SK-N-SH treated with all-trans-retinoic acid at 6 μM for 48 hours (cell line): Measurements from ENCODE around the gene NOP14.

Experiments
- ATAC-seq: fragments of 200-7000 bp; cut with Tn5 transposase; 3 replicates; pipeline ENCODE4 v1.9.1; 2020; ENCODE audit warnings: mild to moderate bottlenecking, moderate library complexity
- ARNTL ChIP-seq: fragments of 450-650 bp; formaldehyde crosslinking; IDR thresholded peaks from 2 replicates; pipeline ENCODE4 v1.5.0; 2020; ENCODE audit warnings: low read depth, mild to moderate bottlenecking, moderate library complexity, borderline replicate concordance
- BACH2 ChIP-seq: fragments of 250-450 bp; sonication (Bioruptor Pico); IDR thresholded peaks from 2 replicates; pipeline ENCODE4 v1.9.0; 2021; ENCODE audit warnings: mild to moderate bottlenecking, borderline replicate concordance
- CREB5 ChIP-seq: fragments of 250-450 bp; sonication (Bioruptor Pico); IDR thresholded peaks from 2 replicates; pipeline ENCODE4 v1.5.1; 2020; ENCODE audit warnings: low read depth, mild to moderate bottlenecking, moderate library complexity
- CSDC2 ChIP-seq: fragments of 250-450 bp; sonication (Bioruptor Pico); IDR thresholded peaks from 2 replicates; pipeline ENCODE4 v1.5.0; 2020; ENCODE audit warnings: mild to moderate bottlenecking, moderate library complexity
- CSRNP3 ChIP-seq: fragments of 250-450 bp; sonication (Bioruptor Pico); IDR thresholded peaks from 2 replicates; pipeline ENCODE4 v1.5.1; 2021; ENCODE audit warnings: mild to moderate bottlenecking, moderate library complexity
- ESRRG ChIP-seq: fragments of 250-450 bp; sonication (Bioruptor Pico); IDR thresholded peaks from 2 replicates; pipeline ENCODE4 v1.6.1; 2021; ENCODE audit warnings: mild to moderate bottlenecking
- GLIS3 ChIP-seq: fragments of 250-450 bp; sonication (Bioruptor Pico); IDR thresholded peaks from 2 replicates; pipeline ENCODE4 v1.5.0; 2020; ENCODE audit warnings: mild to moderate bottlenecking, moderate library complexity
- ISL1 ChIP-seq: fragments of 250-450 bp; sonication (Bioruptor Pico); IDR thresholded peaks from 2 replicates; pipeline ENCODE4 v2.1.2; 2022; ENCODE audit warnings: mild to moderate bottlenecking, moderate library complexity
- OSR1 ChIP-seq: fragments of 250-450 bp; sonication (Bioruptor Pico); IDR thresholded peaks from 2 replicates; pipeline ENCODE4 v1.8.0; 2022; ENCODE audit warnings: moderate library complexity, mild to moderate bottlenecking, inconsistent platforms
- PPARA ChIP-seq: fragments of 250-450 bp; sonication (Bioruptor Pico); IDR thresholded peaks from 2 replicates; pipeline ENCODE4 v1.5.0; 2020; ENCODE audit warnings: mild to moderate bottlenecking, borderline replicate concordance
- RARB ChIP-seq: fragments of 250-450 bp; sonication (Bioruptor Pico); IDR thresholded peaks from 2 replicates; pipeline ENCODE4 v1.8.0; 2021; ENCODE audit warnings: mild to moderate bottlenecking, moderate library complexity
- SNAI2 ChIP-seq: fragments of 250-450 bp; sonication (Bioruptor Pico); IDR thresholded peaks from 2 replicates; pipeline ENCODE4 v1.5.0; 2020; ENCODE audit warnings: mild to moderate bottlenecking, moderate library complexity
- TCF4 ChIP-seq: fragments of 250-450 bp; sonication (Bioruptor Pico); IDR thresholded peaks from 2 replicates; pipeline ENCODE4 v1.8.0; 2021; ENCODE audit warnings: mild to moderate bottlenecking, moderate library complexity, borderline replicate concordance
- ZC3H10 ChIP-seq: fragments of 250-450 bp; sonication (Bioruptor Pico); IDR thresholded peaks from 2 replicates; pipeline ENCODE4 v1.5.1; 2021; ENCODE audit warnings: mild to moderate bottlenecking, moderate library complexity
- ZFP3 ChIP-seq: fragments of 250-450 bp; sonication (Bioruptor Pico); IDR thresholded peaks from 2 replicates; pipeline ENCODE4 v1.5.0; 2020; ENCODE audit warnings: mild to moderate bottlenecking, moderate library complexity
- ZFP30 ChIP-seq: fragments of 450-650 bp; formaldehyde crosslinking; IDR thresholded peaks from 2 replicates; pipeline ENCODE4 v1.5.0; 2022; ENCODE audit warnings: mild to moderate bottlenecking, moderate library complexity
- ZNF565 ChIP-seq: fragments of 450-650 bp; formaldehyde crosslinking; conservative IDR thresholded peaks from 2 replicates; pipeline ENCODE4 v1.5.0; 2020; ENCODE audit warnings: low read depth, mild to moderate bottlenecking, moderate library complexity
- ZNF70 ChIP-seq: fragments of 450-650 bp; formaldehyde crosslinking; IDR thresholded peaks from 2 replicates; pipeline ENCODE4 v1.5.0; 2020; ENCODE audit warnings: mild to moderate bottlenecking, moderate library complexity
- ZNF8 ChIP-seq: fragments of 450-650 bp; formaldehyde crosslinking; IDR thresholded peaks from 2 replicates; pipeline ENCODE4 v1.5.0; 2020; ENCODE audit warnings: mild to moderate bottlenecking, moderate library complexity
- TF ChIP-seq, protein P1 (sequence below): fragments of 250-450 bp; sonication (Bioruptor Pico); IDR thresholded peaks from 2 replicates; pipeline ENCODE4 v1.8.0; 2020; ENCODE audit warnings: mild to moderate bottlenecking, moderate library complexity, borderline replicate concordance
- TF ChIP-seq, protein P2 (sequence below): fragments of 250-450 bp; sonication (Bioruptor Pico); IDR thresholded peaks from 2 replicates; pipeline ENCODE4 v1.8.0; 2021; ENCODE audit warnings: low read depth, mild to moderate bottlenecking, moderate library complexity, borderline replicate concordance
- TF ChIP-seq, protein P3 (sequence below): fragments of 250-450 bp; sonication (Bioruptor Pico); IDR thresholded peaks from 2 replicates; pipeline ENCODE4 v1.5.0; 2020; ENCODE audit warnings: mild to moderate bottlenecking, moderate library complexity

NOP14 gene

GRCh38 chr4:2898001-2898400 lies 65.2 kb downstream of the NOP14 start:
- no peak for ATAC-seq
- TF ChIP-seq SNAI2 (no peak), BACH2 (CRISPR knock-in tag) (no peak)
- TF ChIP-seq, protein P1, sequence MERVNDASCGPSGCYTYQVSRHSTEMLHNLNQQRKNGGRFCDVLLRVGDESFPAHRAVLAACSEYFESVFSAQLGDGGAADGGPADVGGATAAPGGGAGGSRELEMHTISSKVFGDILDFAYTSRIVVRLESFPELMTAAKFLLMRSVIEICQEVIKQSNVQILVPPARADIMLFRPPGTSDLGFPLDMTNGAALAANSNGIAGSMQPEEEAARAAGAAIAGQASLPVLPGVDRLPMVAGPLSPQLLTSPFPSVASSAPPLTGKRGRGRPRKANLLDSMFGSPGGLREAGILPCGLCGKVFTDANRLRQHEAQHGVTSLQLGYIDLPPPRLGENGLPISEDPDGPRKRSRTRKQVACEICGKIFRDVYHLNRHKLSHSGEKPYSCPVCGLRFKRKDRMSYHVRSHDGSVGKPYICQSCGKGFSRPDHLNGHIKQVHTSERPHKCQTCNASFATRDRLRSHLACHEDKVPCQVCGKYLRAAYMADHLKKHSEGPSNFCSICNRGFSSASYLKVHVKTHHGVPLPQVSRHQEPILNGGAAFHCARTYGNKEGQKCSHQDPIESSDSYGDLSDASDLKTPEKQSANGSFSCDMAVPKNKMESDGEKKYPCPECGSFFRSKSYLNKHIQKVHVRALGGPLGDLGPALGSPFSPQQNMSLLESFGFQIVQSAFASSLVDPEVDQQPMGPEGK, result no peak

DNA sequence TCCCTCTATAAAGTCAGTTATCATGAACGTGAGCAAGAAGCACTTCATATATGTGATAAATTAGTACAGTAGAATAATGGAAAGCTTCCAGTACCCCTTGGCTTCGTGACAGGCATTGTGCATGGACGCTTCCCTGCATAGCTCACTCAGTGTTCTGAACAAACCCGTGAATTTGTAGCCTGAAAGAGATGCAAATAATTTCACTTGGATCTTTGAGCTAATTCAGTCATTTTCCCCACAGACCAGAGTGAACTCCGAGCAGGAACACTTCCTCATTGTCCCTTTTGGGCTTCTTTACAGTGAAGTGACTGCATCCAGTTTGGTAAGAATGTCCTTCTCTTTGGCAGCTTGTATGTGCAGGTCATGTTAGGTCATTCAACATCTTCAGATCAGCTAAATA lies 69.4 kb downstream of the NOP14 start:
- TF ChIP-seq CSRNP3 (CRISPR knock-in tag) (no peak), TCF4 (CRISPR knock-in tag) (no peak), CREB5 (no peak), SNAI2 (no peak), RARB (CRISPR knock-in tag) (no peak), ZNF70 (CRISPR knock-in tag) (no peak), CSDC2 (no peak)
- no peak for ATAC-seq

- TF ChIP-seq ARNTL, result no peak
- TF ChIP-seq ZFP3 (CRISPR knock-in tag), result no peak
- no peak for TF ChIP-seq CREB5
- no peak for TF ChIP-seq ZNF8 (CRISPR knock-in tag)
- TF ChIP-seq ISL1 (CRISPR knock-in tag), result no peak
- no peak for TF ChIP-seq RARB (CRISPR knock-in tag)
- no peak for TF ChIP-seq ESRRG (CRISPR knock-in tag)
- no peak for TF ChIP-seq OSR1
- no peak for TF ChIP-seq SNAI2
- no peak for TF ChIP-seq ZFP30
- TF ChIP-seq ZNF70 (CRISPR knock-in tag), result no peak
- TF ChIP-seq PPARA (CRISPR knock-in tag), result no peak
- TF ChIP-seq CSDC2, result no peak
- TF ChIP-seq BACH2 (CRISPR knock-in tag), result no peak
- no peak for TF ChIP-seq GLIS3
- TF ChIP-seq, protein P2, sequence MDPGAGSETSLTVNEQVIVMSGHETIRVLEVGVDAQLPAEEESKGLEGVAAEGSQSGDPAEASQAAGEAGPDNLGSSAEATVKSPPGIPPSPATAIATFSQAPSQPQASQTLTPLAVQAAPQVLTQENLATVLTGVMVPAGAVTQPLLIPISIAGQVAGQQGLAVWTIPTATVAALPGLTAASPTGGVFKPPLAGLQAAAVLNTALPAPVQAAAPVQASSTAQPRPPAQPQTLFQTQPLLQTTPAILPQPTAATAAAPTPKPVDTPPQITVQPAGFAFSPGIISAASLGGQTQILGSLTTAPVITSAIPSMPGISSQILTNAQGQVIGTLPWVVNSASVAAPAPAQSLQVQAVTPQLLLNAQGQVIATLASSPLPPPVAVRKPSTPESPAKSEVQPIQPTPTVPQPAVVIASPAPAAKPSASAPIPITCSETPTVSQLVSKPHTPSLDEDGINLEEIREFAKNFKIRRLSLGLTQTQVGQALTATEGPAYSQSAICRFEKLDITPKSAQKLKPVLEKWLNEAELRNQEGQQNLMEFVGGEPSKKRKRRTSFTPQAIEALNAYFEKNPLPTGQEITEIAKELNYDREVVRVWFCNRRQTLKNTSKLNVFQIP (CRISPR knock-in tag), result no peak
Measured at GRCh38 chr4:2891294-2891693, 71.9 kb downstream of the NOP14 start.

GRCh38 chr4:2888886-2889285 lies 74.3 kb downstream of the NOP14 start:
- ATAC-seq, result peak; percentile 65

More at GRCh38 chr4:2891294-2891693, 71.9 kb downstream of the NOP14 start:
- ATAC-seq, result no peak

More at GRCh38 chr4:2888886-2889285, 74.3 kb downstream of the NOP14 start:
- TF ChIP-seq PPARA (CRISPR knock-in tag) (no peak), ZC3H10 (no peak), ZNF565 (CRISPR knock-in tag) (no peak), OSR1 (no peak), RARB (CRISPR knock-in tag) (no peak), ZNF8 (CRISPR knock-in tag) (no peak), ZFP3 (CRISPR knock-in tag) (no peak), SNAI2 (no peak), BACH2 (CRISPR knock-in tag) (no peak), TCF4 (CRISPR knock-in tag) (no peak), ZNF70 (CRISPR knock-in tag) (no peak), CSDC2 (no peak), GLIS3 (no peak), ZFP30 (no peak)
- TF ChIP-seq, protein P3, sequence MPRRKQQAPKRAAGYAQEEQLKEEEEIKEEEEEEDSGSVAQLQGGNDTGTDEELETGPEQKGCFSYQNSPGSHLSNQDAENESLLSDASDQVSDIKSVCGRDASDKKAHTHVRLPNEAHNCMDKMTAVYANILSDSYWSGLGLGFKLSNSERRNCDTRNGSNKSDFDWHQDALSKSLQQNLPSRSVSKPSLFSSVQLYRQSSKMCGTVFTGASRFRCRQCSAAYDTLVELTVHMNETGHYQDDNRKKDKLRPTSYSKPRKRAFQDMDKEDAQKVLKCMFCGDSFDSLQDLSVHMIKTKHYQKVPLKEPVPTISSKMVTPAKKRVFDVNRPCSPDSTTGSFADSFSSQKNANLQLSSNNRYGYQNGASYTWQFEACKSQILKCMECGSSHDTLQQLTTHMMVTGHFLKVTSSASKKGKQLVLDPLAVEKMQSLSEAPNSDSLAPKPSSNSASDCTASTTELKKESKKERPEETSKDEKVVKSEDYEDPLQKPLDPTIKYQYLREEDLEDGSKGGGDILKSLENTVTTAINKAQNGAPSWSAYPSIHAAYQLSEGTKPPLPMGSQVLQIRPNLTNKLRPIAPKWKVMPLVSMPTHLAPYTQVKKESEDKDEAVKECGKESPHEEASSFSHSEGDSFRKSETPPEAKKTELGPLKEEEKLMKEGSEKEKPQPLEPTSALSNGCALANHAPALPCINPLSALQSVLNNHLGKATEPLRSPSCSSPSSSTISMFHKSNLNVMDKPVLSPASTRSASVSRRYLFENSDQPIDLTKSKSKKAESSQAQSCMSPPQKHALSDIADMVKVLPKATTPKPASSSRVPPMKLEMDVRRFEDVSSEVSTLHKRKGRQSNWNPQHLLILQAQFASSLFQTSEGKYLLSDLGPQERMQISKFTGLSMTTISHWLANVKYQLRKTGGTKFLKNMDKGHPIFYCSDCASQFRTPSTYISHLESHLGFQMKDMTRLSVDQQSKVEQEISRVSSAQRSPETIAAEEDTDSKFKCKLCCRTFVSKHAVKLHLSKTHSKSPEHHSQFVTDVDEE (CRISPR knock-in tag), result no peak
- TF ChIP-seq, protein P2 (CRISPR knock-in tag), result no peak
- TF ChIP-seq, protein P1, result no peak
